Measurements from ENCODE around the gene ATP5PF. TPM values are rescaled to one million over a fixed set of nuclear protein-coding genes. Genes with fewer than 3 reads are reported as not detected.

The ATP5PF gene
- total and polyA plus RNA-seq, 2 donors (not counting 1 experiment from before 2014, with no cell fraction given), result 36.6 to 58.3 TPM

GRCh38 chr21:25776440-25776839, 41.7 kb upstream of the ATP5PF start:
- no peak overlapping the region for H2AFZ ChIP-seq (ENCODE audit: insufficient read depth, low read depth, low read length, poor library complexity, severe bottlenecking)
- no peak overlapping the region for H3K4me3 Mint-ChIP-seq
- ATAC-seq (ENCODE audit: low read depth) (no peak), DNase-seq (no peak)
- no CpG with 5 or more reads among the region's 4 CpGs for WGBS (ENCODE audit: insufficient coverage)
- no peaks in the 10 kb centered on the region for H3K27me3 ChIP-seq (replicated peaks in 1 of 4; ENCODE audit: control extremely low read depth in 1 of 4, control insufficient read depth in 3 of 4, insufficient read depth in 4 of 4, low read length in 3 of 4)
- H3K27ac Mint-ChIP-seq, result no peak overlapping the region
- H3K4me1 Mint-ChIP-seq, result peaks cover 8% of the 10 kb centered on the region
- no peaks in the 10 kb centered on the region for H4K20me1 ChIP-seq (ENCODE audit: control insufficient read depth, insufficient read depth, low read length, poor library complexity, severe bottlenecking)
- TF ChIP-seq, protein P1, sequence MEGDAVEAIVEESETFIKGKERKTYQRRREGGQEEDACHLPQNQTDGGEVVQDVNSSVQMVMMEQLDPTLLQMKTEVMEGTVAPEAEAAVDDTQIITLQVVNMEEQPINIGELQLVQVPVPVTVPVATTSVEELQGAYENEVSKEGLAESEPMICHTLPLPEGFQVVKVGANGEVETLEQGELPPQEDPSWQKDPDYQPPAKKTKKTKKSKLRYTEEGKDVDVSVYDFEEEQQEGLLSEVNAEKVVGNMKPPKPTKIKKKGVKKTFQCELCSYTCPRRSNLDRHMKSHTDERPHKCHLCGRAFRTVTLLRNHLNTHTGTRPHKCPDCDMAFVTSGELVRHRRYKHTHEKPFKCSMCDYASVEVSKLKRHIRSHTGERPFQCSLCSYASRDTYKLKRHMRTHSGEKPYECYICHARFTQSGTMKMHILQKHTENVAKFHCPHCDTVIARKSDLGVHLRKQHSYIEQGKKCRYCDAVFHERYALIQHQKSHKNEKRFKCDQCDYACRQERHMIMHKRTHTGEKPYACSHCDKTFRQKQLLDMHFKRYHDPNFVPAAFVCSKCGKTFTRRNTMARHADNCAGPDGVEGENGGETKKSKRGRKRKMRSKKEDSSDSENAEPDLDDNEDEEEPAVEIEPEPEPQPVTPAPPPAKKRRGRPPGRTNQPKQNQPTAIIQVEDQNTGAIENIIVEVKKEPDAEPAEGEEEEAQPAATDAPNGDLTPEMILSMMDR (IDR thresholded peaks at IDR 0.05), result no peak
- TF ChIP-seq EZH2 (IDR thresholded peaks at IDR 0.05; ENCODE audit: borderline replicate concordance, insufficient read depth, low read depth, low read length, poor library complexity, severe bottlenecking), result no peak
- no peak overlapping the region for H3K27ac ChIP-seq (ENCODE audit: low read length in 2 of 2)
- H3K27me3 Mint-ChIP-seq, result peaks cover 2% of the 10 kb centered on the region
- no peaks in the 10 kb centered on the region for H3K79me2 ChIP-seq (ENCODE audit: control insufficient read depth, insufficient read depth, low read length)
- CTCF ChIA-PET, result no interaction called here
- no peak overlapping the region for H3K4me3 ChIP-seq (ENCODE audit: control extremely low read depth in 1 of 5, extremely low read depth in 1 of 5, insufficient read depth in 1 of 5, low read depth in 2 of 5, low read length in 4 of 5)
- H3K9ac ChIP-seq (ENCODE audit: low read length), result no peak overlapping the region
- POLR2A ChIA-PET, result no interaction called here
- H3K36me3 ChIP-seq (replicated peaks in 1 of 2; ENCODE audit: control extremely low read depth in 1 of 2, control insufficient read depth in 1 of 2, extremely low read depth in 1 of 2, insufficient read depth in 2 of 2, low read length in 1 of 2), result no peaks in the 10 kb centered on the region
- H3K4me2 ChIP-seq (replicated peaks; ENCODE audit: low read depth, low read length, poor library complexity, severe bottlenecking), result no peak overlapping the region
- no peaks in the 10 kb centered on the region for H3K9me3 Mint-ChIP-seq (ENCODE audit: insufficient read depth)
- intact Hi-C loops (cut with micrococcal nuclease), result no loop called here
- H3K4me1 ChIP-seq (ENCODE audit: control insufficient read depth in 2 of 2, insufficient read depth in 2 of 2, low read length in 2 of 2), result peaks cover 4 to 8% of the 10 kb centered on the region in 2 donors
- H3K9me3 ChIP-seq (ENCODE audit: control extremely low read depth in 1 of 3, control insufficient read depth in 2 of 3, insufficient read depth in 1 of 3, low read length in 2 of 3), result peaks cover 0 to 11% (median 0%) of the 10 kb centered on the region in 3 donors

DNA sequence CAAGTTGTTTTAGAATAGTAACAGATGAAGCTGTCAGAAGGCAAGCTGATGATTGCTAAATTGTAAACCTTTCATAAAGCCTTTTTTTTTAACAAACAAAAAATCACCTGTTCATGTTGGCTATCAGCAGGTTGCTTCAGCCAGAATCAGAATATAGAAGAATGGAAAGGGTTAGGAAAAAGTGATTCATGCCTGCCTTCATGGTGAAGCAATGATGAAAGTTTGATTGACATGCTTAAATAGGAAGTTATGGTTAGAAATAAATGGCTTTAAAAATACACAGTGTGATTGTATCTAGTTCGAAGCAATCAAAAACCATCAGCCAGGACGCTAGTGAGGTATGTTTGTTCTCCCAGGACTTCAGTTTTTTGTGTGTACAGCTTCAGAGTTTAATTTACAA, 38.0 kb upstream of the ATP5PF start:
- peaks cover 8% of the 10 kb centered on the region for H3K4me1 Mint-ChIP-seq
- peak overlapping the region in 1 of 2 donors; percentile 74 for H3K27ac ChIP-seq (ENCODE audit: low read length in 2 of 2)
- no peaks in the 10 kb centered on the region for H3K9me3 Mint-ChIP-seq (ENCODE audit: insufficient read depth)
- no peaks in the 10 kb centered on the region for H3K27me3 ChIP-seq (replicated peaks in 1 of 4; ENCODE audit: control extremely low read depth in 1 of 4, control insufficient read depth in 3 of 4, insufficient read depth in 4 of 4, low read length in 3 of 4)
- CTCF ChIA-PET, result no interaction called here
- no peak for ATAC-seq (ENCODE audit: low read depth)
- H3K4me2 ChIP-seq (replicated peaks; ENCODE audit: low read depth, low read length, poor library complexity, severe bottlenecking), result peak overlapping the region; percentile 52
- H3K9ac ChIP-seq (ENCODE audit: low read length), result peak overlapping the region; percentile 25
- H3K27ac Mint-ChIP-seq, result peak overlapping the region; percentile 56
- no peak for TF ChIP-seq EZH2 (IDR thresholded peaks at IDR 0.05; ENCODE audit: borderline replicate concordance, insufficient read depth, low read depth, low read length, poor library complexity, severe bottlenecking)
- TF ChIP-seq, protein P1 (IDR thresholded peaks at IDR 0.05), result no peak
- H3K4me3 ChIP-seq (ENCODE audit: control extremely low read depth in 1 of 5, extremely low read depth in 1 of 5, insufficient read depth in 1 of 5, low read depth in 2 of 5, low read length in 4 of 5), result no peak overlapping the region
- no peaks in the 10 kb centered on the region for H3K9me3 ChIP-seq (ENCODE audit: control extremely low read depth in 1 of 3, control insufficient read depth in 2 of 3, insufficient read depth in 1 of 3, low read length in 2 of 3)
- peaks cover 0 to 7% of the 10 kb centered on the region in 2 experiments for H3K36me3 ChIP-seq (replicated peaks in 1 of 2; ENCODE audit: control extremely low read depth in 1 of 2, control insufficient read depth in 1 of 2, extremely low read depth in 1 of 2, insufficient read depth in 2 of 2, low read length in 1 of 2)
- H2AFZ ChIP-seq (ENCODE audit: insufficient read depth, low read depth, low read length, poor library complexity, severe bottlenecking), result no peak overlapping the region
- H4K20me1 ChIP-seq (ENCODE audit: control insufficient read depth, insufficient read depth, low read length, poor library complexity, severe bottlenecking), result no peaks in the 10 kb centered on the region
- peaks cover 4 to 8% of the 10 kb centered on the region in 2 donors for H3K4me1 ChIP-seq (ENCODE audit: control insufficient read depth in 2 of 2, insufficient read depth in 2 of 2, low read length in 2 of 2)
- no peaks in the 10 kb centered on the region for H3K27me3 Mint-ChIP-seq
- 0% methylated on average over 1 of the region's 2 CpGs for WGBS (ENCODE audit: insufficient coverage)
- H3K4me3 Mint-ChIP-seq, result peak overlapping the region; percentile 18
- DNase-seq, result no peak
- no peaks in the 10 kb centered on the region for H3K79me2 ChIP-seq (ENCODE audit: control insufficient read depth, insufficient read depth, low read length)
- POLR2A ChIA-PET, result no interaction called here
- intact Hi-C loops (cut with micrococcal nuclease), result no loop called here
